ENCODE results near the gene PCBP3.

PCBP3 gene

DNA sequence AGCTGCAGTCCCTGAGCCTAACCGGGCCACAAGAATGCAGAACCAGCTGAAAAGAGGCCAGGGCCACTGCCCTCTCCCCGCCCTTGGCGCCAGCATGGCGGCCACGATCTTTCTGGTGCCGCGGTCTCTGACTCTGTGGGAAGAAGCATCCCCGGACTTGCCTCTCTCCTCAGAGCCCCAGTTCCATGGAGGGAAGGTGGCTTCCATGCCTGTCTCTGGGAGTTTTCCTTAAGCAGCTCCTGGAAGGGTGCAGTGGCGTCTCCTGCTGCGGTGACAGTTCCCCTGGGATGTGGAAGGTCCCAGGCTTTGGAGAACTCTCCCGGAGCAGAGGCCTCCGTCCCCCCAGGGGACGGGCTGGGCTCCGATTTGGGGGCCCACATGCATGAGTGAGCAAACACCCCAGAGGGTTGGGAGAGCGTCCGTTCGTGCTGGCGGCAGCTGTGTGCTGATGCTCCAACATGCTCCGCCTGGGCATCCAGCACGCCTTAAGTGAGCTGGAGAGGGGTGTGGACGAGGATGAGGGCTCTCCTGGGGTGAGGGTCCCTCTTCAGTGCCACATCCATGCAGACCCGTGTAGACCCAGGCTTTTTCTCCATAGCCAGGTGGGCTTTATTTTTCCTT, 228.2 kb downstream of the PCBP3 start:
- Histone ChIP-seq H3K4me2 (ENCODE audit: insufficient read depth, low read length) (no peak overlapping the region), H3K36me3 (ENCODE audit: insufficient read depth, low read length) (no peaks in the 10 kb centered on the region), H3K4me1 (ENCODE audit: insufficient read depth, low read length) (no peaks in the 10 kb centered on the region), H3K9ac (ENCODE audit: low read depth, low read length) (no peak overlapping the region), H3K27me3 (ENCODE audit: insufficient read depth, low read length, poor library complexity) (no peaks in the 10 kb centered on the region), H3K4me3 (ENCODE audit: low read depth in 1 of 2, low read length in 2 of 2) (no peak overlapping the region), H3K79me2 (ENCODE audit: insufficient read depth, low read length) (no peaks in the 10 kb centered on the region), H3K9me3 (ENCODE audit: insufficient read depth, low read length, severe bottlenecking) (no peaks in the 10 kb centered on the region), H2AFZ (ENCODE audit: low read depth, low read length) (no peak overlapping the region), H4K20me1 (ENCODE audit: insufficient read depth, low read length) (peaks cover under 1% of the 10 kb centered on the region; the same call in 1 of the 2 replicates), H3K27ac (ENCODE audit: low read length) (no peak overlapping the region)
- TF ChIP-seq CTCF (IDR thresholded peaks at IDR 0.05; ENCODE audit: borderline replicate concordance, extremely low read depth, low read length, poor library complexity, severe bottlenecking) (no peak), EZH2 (IDR thresholded peaks at IDR 0.05; ENCODE audit: borderline replicate concordance, low read depth, low read length, severe bottlenecking) (no peak)
- ATAC-seq (ENCODE audit: insufficient read depth, low read depth), result no peak
- DNase-seq, result no peak

- H3K4me1 ChIP-seq (ENCODE audit: insufficient read depth, low read length), result no peaks in the 10 kb centered on the region
- TF ChIP-seq EZH2 (IDR thresholded peaks at IDR 0.05; ENCODE audit: borderline replicate concordance, low read depth, low read length, severe bottlenecking), result no peak
- no peak for TF ChIP-seq CTCF (IDR thresholded peaks at IDR 0.05; ENCODE audit: borderline replicate concordance, extremely low read depth, low read length, poor library complexity, severe bottlenecking)
- no peak overlapping the region for H2AFZ ChIP-seq (ENCODE audit: low read depth, low read length)
- H3K9me3 ChIP-seq (ENCODE audit: insufficient read depth, low read length, severe bottlenecking), result no peaks in the 10 kb centered on the region
- no peak overlapping the region for H3K9ac ChIP-seq (ENCODE audit: low read depth, low read length)
- H3K27me3 ChIP-seq (ENCODE audit: insufficient read depth, low read length, poor library complexity), result no peaks in the 10 kb centered on the region
- no peak overlapping the region for H3K4me2 ChIP-seq (ENCODE audit: insufficient read depth, low read length)
- H3K79me2 ChIP-seq (ENCODE audit: insufficient read depth, low read length), result no peaks in the 10 kb centered on the region
- no peak overlapping the region for H3K4me3 ChIP-seq (ENCODE audit: low read depth in 1 of 2, low read length in 2 of 2)
- DNase-seq (no peak), ATAC-seq (ENCODE audit: insufficient read depth, low read depth) (no peak)
- H3K36me3 ChIP-seq (ENCODE audit: insufficient read depth, low read length), result no peaks in the 10 kb centered on the region
- peaks cover 4% of the 10 kb centered on the region; the same call in 1 of the 2 replicates for H4K20me1 ChIP-seq (ENCODE audit: insufficient read depth, low read length)
- H3K27ac ChIP-seq (ENCODE audit: low read length), result no peak overlapping the region
Measured at GRCh38 chr21:45872471-45872870, 228.9 kb downstream of the PCBP3 start.

- Histone ChIP-seq H4K20me1 (ENCODE audit: insufficient read depth, low read length) (peaks cover 4% of the 10 kb centered on the region; the same call in 1 of the 2 replicates), H3K4me3 (ENCODE audit: low read depth in 1 of 2, low read length in 2 of 2) (no peak overlapping the region), H3K4me2 (ENCODE audit: insufficient read depth, low read length) (no peak overlapping the region), H2AFZ (ENCODE audit: low read depth, low read length) (no peak overlapping the region), H3K9me3 (ENCODE audit: insufficient read depth, low read length, severe bottlenecking) (no peaks in the 10 kb centered on the region), H3K4me1 (ENCODE audit: insufficient read depth, low read length) (no peaks in the 10 kb centered on the region), H3K27ac (ENCODE audit: low read length) (no peak overlapping the region), H3K36me3 (ENCODE audit: insufficient read depth, low read length) (no peaks in the 10 kb centered on the region), H3K79me2 (ENCODE audit: insufficient read depth, low read length) (no peaks in the 10 kb centered on the region), H3K9ac (ENCODE audit: low read depth, low read length) (no peak overlapping the region), H3K27me3 (ENCODE audit: insufficient read depth, low read length, poor library complexity) (no peaks in the 10 kb centered on the region)
- TF ChIP-seq CTCF (IDR thresholded peaks at IDR 0.05; ENCODE audit: borderline replicate concordance, extremely low read depth, low read length, poor library complexity, severe bottlenecking) (no peak), EZH2 (IDR thresholded peaks at IDR 0.05; ENCODE audit: borderline replicate concordance, low read depth, low read length, severe bottlenecking) (no peak)
- ATAC-seq (ENCODE audit: insufficient read depth, low read depth) (no peak), DNase-seq (no peak)
Measured at GRCh38 chr21:45872902-45873301, 229.4 kb downstream of the PCBP3 start.
